H1 (cell line): ENCODE results near the gene SEMA4D. TPM values are rescaled to one million over a fixed set of nuclear protein-coding genes. Genes with fewer than 3 reads are reported as not detected.

Source experiments
- CTCF ChIA-PET: fragments of 300-600 bp; sonication (Branson Sonifier 250); formaldehyde crosslinking; loops from one replicate; lab custom pipeline; 2021; ENCODE audit not compliant: partially characterized antibody; lab: Charles Lee
- POLR2A ChIA-PET: fragments of 300-600 bp; sonication (Branson Sonifier 250); formaldehyde crosslinking; loops from one replicate; lab custom pipeline; 2021; ENCODE audit warnings: inconsistent platforms; ENCODE audit not compliant: partially characterized antibody; lab: Charles Lee
- DNase-seq, 2 experiments: peaks; one replicate each; pipeline versions ENCODE4 v3.0.0 to v3.0.0-alpha.2; 2010 to 2022; ENCODE audit warnings: low spot score in 2 of 2, low read depth in 1 of 2, mixed read lengths in 1 of 2
- FAIRE-seq: peaks from 2 replicates; lab custom pipeline; 2011; peaks lifted over from hg19 to GRCh38; lab: Jason Lieb, UNC
- H2AFZ ChIP-seq: 2 replicates; pipeline ENCODE4 v1.8.1; 2012; ENCODE audit warnings: low read length, inconsistent platforms
- H2AK5ac ChIP-seq: 2 replicates; pipeline ENCODE4 v1.6.1; 2013; ENCODE audit warnings: low read depth, low read length
- H2BK120ac ChIP-seq: replicated peaks from 2 replicates; pipeline ENCODE3; 2013; ENCODE audit warnings: low read depth, low read length, inconsistent platforms
- H2BK12ac ChIP-seq: 2 replicates; pipeline ENCODE4 v1.6.1; 2013; ENCODE audit warnings: low read depth, low read length
- H2BK15ac ChIP-seq: 2 replicates; pipeline ENCODE4 v1.6.1; 2013; ENCODE audit warnings: low read length
- H2BK20ac ChIP-seq: 2 replicates; pipeline ENCODE4 v1.6.1; 2013; ENCODE audit warnings: low read length
- H2BK5ac ChIP-seq: 2 replicates; pipeline ENCODE4 v1.6.1; 2013; ENCODE audit warnings: low read depth, low read length
- H3K14ac ChIP-seq: 2 replicates; pipeline ENCODE4 v1.6.1; 2013; ENCODE audit warnings: inconsistent platforms; ENCODE audit not compliant: insufficient read length
- H3K18ac ChIP-seq: 2 replicates; pipeline ENCODE4 v1.6.1; 2013; ENCODE audit warnings: low read length; ENCODE audit errors: extremely low read depth
- H3K23ac ChIP-seq: 2 replicates; pipeline ENCODE4 v1.6.1; 2013; ENCODE audit warnings: inconsistent platforms; ENCODE audit not compliant: insufficient read length
- H3K23me2 ChIP-seq: 2 replicates; pipeline ENCODE4 v1.6.1; 2013; ENCODE audit warnings: low read depth, low read length
- H3K27ac ChIP-seq: 2 replicates; pipeline ENCODE4 v1.6.1; 2011; ENCODE audit warnings: low read depth, low read length, inconsistent platforms
- H3K27me3 ChIP-seq, 4 experiments: replicated peaks in 1 of 4; 1 replicate in 1 of 4; 2 replicates in 3 of 4; pipeline versions ENCODE4 v1.6.1 to v1.8.1; 2011 to 2013; ENCODE audit warnings: low read length in 3 of 4, mild to moderate bottlenecking in 3 of 4, inconsistent platforms in 2 of 4, mixed read lengths in 2 of 4, moderate library complexity in 1 of 4; ENCODE audit not compliant: control insufficient read depth in 3 of 4, insufficient read depth in 3 of 4; ENCODE audit errors: extremely low read depth in 1 of 4
- H3K36me3 ChIP-seq, 4 experiments: 2 replicates each; pipeline versions ENCODE4 v1.6.1 to v1.8.1; 2011 to 2013; ENCODE audit warnings: mild to moderate bottlenecking in 4 of 4, low read length in 3 of 4, moderate library complexity in 2 of 4, control low read depth in 1 of 4, inconsistent platforms in 1 of 4; ENCODE audit not compliant: insufficient read depth in 4 of 4, control insufficient read depth in 2 of 4
- H3K4ac ChIP-seq: replicated peaks from 2 replicates; pipeline ENCODE3; 2013; ENCODE audit warnings: low read length, low read depth, mixed read lengths, inconsistent platforms; ENCODE audit not compliant: insufficient read length
- H3K4me1 ChIP-seq, 4 experiments: replicated peaks in 1 of 4; 1 replicate in 1 of 4; 2 replicates in 3 of 4; pipeline versions ENCODE4 v1.6.1 to v1.8.1; 2011 to 2013; ENCODE audit warnings: low read length in 3 of 4, inconsistent platforms in 2 of 4, mixed read lengths in 1 of 4; ENCODE audit not compliant: insufficient read depth in 4 of 4, control insufficient read depth in 3 of 4
- H3K4me2 ChIP-seq, 2 experiments: 2 replicates each; pipeline versions ENCODE4 v1.6.1 to v1.8.1; 2011 to 2013; ENCODE audit warnings: low read depth in 2 of 2, low read length in 2 of 2, control low read depth in 1 of 2, inconsistent platforms in 1 of 2, mild to moderate bottlenecking in 1 of 2; ENCODE audit not compliant: insufficient read depth in 1 of 2
- H3K4me3 ChIP-seq, 4 experiments: fragments of 200-600, 300-600 bp in 1 of 4; sonication (generic), shearing (Covaris generic), sonication (Bioruptor Twin) in 1 of 4; 2 replicates each; pipeline versions ENCODE4 v1.5.1 to v1.8.1; 2011 to 2016; ENCODE audit warnings: low read length in 4 of 4, low read depth in 3 of 4, control low read depth in 2 of 4, inconsistent platforms in 2 of 4, mild to moderate bottlenecking in 2 of 4, mixed read lengths in 1 of 4, moderate library complexity in 1 of 4; ENCODE audit not compliant: insufficient read depth in 2 of 4; ENCODE audit errors: extremely low read depth in 1 of 4
- H3K56ac ChIP-seq: replicated peaks from 2 replicates; pipeline ENCODE3; 2013; ENCODE audit warnings: low read depth, mild to moderate bottlenecking, mixed read lengths, low read length, inconsistent platforms; ENCODE audit not compliant: insufficient read length
- H3K79me1 ChIP-seq: 2 replicates; pipeline ENCODE4 v1.6.1; 2013; ENCODE audit warnings: low read depth, low read length, control low read depth
- H3K79me2 ChIP-seq, 2 experiments: 2 replicates each; pipeline versions ENCODE4 v1.6.1 to v1.8.1; 2012 to 2013; ENCODE audit warnings: low read length in 2 of 2, mild to moderate bottlenecking in 2 of 2, inconsistent platforms in 1 of 2; ENCODE audit not compliant: insufficient read depth in 2 of 2, control insufficient read depth in 1 of 2
- H3K9ac ChIP-seq, 4 experiments: replicated peaks in 1 of 4; 1 replicate in 1 of 4; 2 replicates in 3 of 4; pipeline versions ENCODE4 v1.6.1 to v1.8.1; 2011 to 2013; ENCODE audit warnings: low read depth in 3 of 4, low read length in 3 of 4, control low read depth in 2 of 4, mild to moderate bottlenecking in 2 of 4, moderate library complexity in 2 of 4, inconsistent platforms in 1 of 4; ENCODE audit errors: extremely low read depth in 1 of 4
- H3K9me3 ChIP-seq, 2 experiments: 2 replicates each; pipeline versions ENCODE4 v1.6.1 to v1.8.1; 2012 to 2013; ENCODE audit warnings: mild to moderate bottlenecking in 2 of 2, moderate library complexity in 2 of 2, control low read depth in 1 of 2, inconsistent platforms in 1 of 2, low read depth in 1 of 2, low read length in 1 of 2, mixed read lengths in 1 of 2; ENCODE audit not compliant: insufficient read depth in 2 of 2
- H4K20me1 ChIP-seq, 2 experiments: replicated peaks in 1 of 2; 2 replicates each; pipeline versions ENCODE3 to v1.8.1; 2011 to 2013; ENCODE audit warnings: inconsistent platforms in 2 of 2, low read length in 2 of 2, mild to moderate bottlenecking in 1 of 2; ENCODE audit not compliant: insufficient read depth in 2 of 2, control insufficient read depth in 1 of 2
- H4K5ac ChIP-seq: 2 replicates; pipeline ENCODE4 v1.6.1; 2013; ENCODE audit warnings: low read length, low read depth, mixed read lengths, inconsistent platforms; ENCODE audit not compliant: insufficient read length
- H4K8ac ChIP-seq: 2 replicates; pipeline ENCODE4 v1.8.0; 2013; ENCODE audit warnings: mild to moderate bottlenecking, moderate library complexity, low read length, inconsistent platforms; ENCODE audit not compliant: insufficient read depth; ENCODE audit errors: extremely low read depth
- H4K91ac ChIP-seq: replicated peaks from 2 replicates; pipeline ENCODE3; 2013; ENCODE audit warnings: low read length, mixed read lengths, inconsistent platforms; ENCODE audit not compliant: insufficient read length
- POLR2A ChIP-seq, 2 experiments: IDR thresholded peaks; 1 replicate in 1 of 2; 2 replicates in 1 of 2; pipeline ENCODE4 v1.6.1; 2011; ENCODE audit warnings: low read depth in 2 of 2, low read length in 2 of 2, mild to moderate bottlenecking in 2 of 2; ENCODE audit errors: control extremely low read depth in 1 of 2
- WGBS, 2 experiments: shearing (Covaris generic) in 1 of 2; methylation state at CpG; one replicate each; pipeline versions ENCODE4 v1.1.6 to v1.1.7; 2013 to 2015; ENCODE audit warnings: low lambda C conversion rate in 2 of 2, mixed read lengths in 2 of 2, inconsistent platforms in 1 of 2, low coverage in 1 of 2, missing lambda C conversion rate in 1 of 2; ENCODE audit not compliant: insufficient replicate concordance in 2 of 2, insufficient coverage in 1 of 2, insufficient read length in 1 of 2; ENCODE audit errors: extremely low coverage in 1 of 2, missing lambda C conversion rate in 1 of 2; 5-methylcytosine and 5-hydroxymethylcytosine counted together
- polyA plus RNA-seq, 7 experiments: library from polyadenylated mRNA; depleted of rRNA in 3 of 7; stranded (reverse) in 5 of 7; unstranded in 2 of 7; fragments of >200 nt in 5 of 7; fragments of 200-250 nt in 2 of 7; gene quantifications; 1 replicate in 5 of 7; 2 replicates in 1 of 7; 4 replicates in 1 of 7; pipeline versions ENCODE4 v1.2.1 to v1.2.3, GENCODE V29; 2011 to 2013; ENCODE audit warnings: missing spikeins in 2 of 7, mixed read lengths in 2 of 7
- total RNA-seq: library from RNA; stranded (reverse); fragmentation: NEBNext Ultra II Directional; extraction: Animal tissue kit (Norgen Biotek cat#: 25700); gene quantifications from 2 replicates; pipeline ENCODE4 v1.2.1, GENCODE V29; 2021

Gene SEMA4D
- total and polyA plus RNA-seq, 2 of the 8 experiments (the other 6 are each of a cell fraction or from before 2014, with no cell fraction given) = 21.0 to 70.4 TPM

DNA sequence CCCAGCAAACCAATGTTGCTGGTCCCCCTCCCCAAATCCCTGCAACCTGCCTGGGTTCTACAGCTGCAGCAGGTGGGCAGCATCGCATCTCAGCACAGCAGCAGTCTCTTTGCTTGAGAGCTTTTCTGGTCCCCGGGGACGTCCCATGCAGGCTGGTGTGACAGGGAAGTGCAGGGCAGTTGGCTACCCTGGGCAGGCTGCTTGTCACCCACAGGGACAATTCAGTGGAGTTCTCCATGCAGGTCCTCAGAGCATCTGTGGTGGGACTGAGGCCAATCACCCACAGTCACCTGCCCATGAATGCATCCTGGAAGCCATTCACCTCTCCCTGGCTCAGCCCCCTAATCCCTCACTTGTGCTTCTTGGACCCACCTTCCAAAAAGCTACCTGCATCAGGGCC lies 43.9 kb upstream of the SEMA4D start:
- H3K79me2 ChIP-seq = no peaks in the 10 kb centered on the region
- H3K27me3 ChIP-seq = no peaks in the 10 kb centered on the region; a peak in 1 of 7 replicates
- H3K27ac ChIP-seq = no peak overlapping the region
- H2BK20ac ChIP-seq = no peak overlapping the region
- DNase-seq (no peak), FAIRE-seq (no peak)
- no peaks in the 10 kb centered on the region for H3K36me3 ChIP-seq
- H3K79me1 ChIP-seq = no peaks in the 10 kb centered on the region
- peaks cover 3 to 5% of the 10 kb centered on the region in 2 experiments; a peak in 2 of 4 replicates for H3K9me3 ChIP-seq
- no peak overlapping the region for H3K4me2 ChIP-seq
- no peak for TF ChIP-seq POLR2A (IDR thresholded peaks at IDR 0.05; ENCODE audit: control extremely low read depth in 1 of 2, low read depth in 2 of 2, low read length in 2 of 2)
- no peak overlapping the region for H2AK5ac ChIP-seq
- no peak overlapping the region for H3K9ac ChIP-seq
- CTCF ChIA-PET = interaction anchor here (0.6 to 1.6 kb wide), 2 partner anchors 23 to 29 kb away, joined by 3 to 5 read pairs; no protein-coding TSS in a partner anchor
- no peak overlapping the region for H2BK5ac ChIP-seq
- H3K4me1 ChIP-seq = peaks cover 0 to 9% (median 5%) of the 10 kb centered on the region in 4 experiments; a peak in 6 of 7 replicates
- H3K23me2 ChIP-seq = no peaks in the 10 kb centered on the region
- POLR2A ChIA-PET = no interaction called here
- H3K4ac ChIP-seq = no peak overlapping the region
- H4K20me1 ChIP-seq = no peaks in the 10 kb centered on the region
- H3K56ac ChIP-seq = no peak overlapping the region
- H2BK15ac ChIP-seq = no peak overlapping the region
- no peak overlapping the region for H3K14ac ChIP-seq
- no peak overlapping the region for H2BK120ac ChIP-seq
- no peak overlapping the region for H3K18ac ChIP-seq
- H2AFZ ChIP-seq = no peak overlapping the region
- H4K8ac ChIP-seq = 0 out of 2 replicates have a peak overlapping the region, but pooled peaks have one; percentile 38
- H3K4me3 ChIP-seq = no peak overlapping the region
- no peak overlapping the region for H4K5ac ChIP-seq
- no peak overlapping the region for H3K23ac ChIP-seq
- 96% methylated on average over 3 of the region's 3 CpGs; no CpG with 5 or more reads in 1 of the 2 experiments for WGBS, 2 experiments
- H2BK12ac ChIP-seq = no peak overlapping the region
- H4K91ac ChIP-seq = peak overlapping the region; percentile 17
